ENCODE results near the gene NEURL1B. TPM values are rescaled to one million over a fixed set of nuclear protein-coding genes. Genes with fewer than 3 reads are reported as not detected.

NEURL1B gene
- total and polyA plus RNA-seq, 2 experiments from 2014 or later, result 0.65 to 5.8 TPM

- Histone ChIP-seq H2AFZ (no peak overlapping the region), H3K27ac (no peak overlapping the region), H3K27me3 (peaks cover 15% of the 10 kb centered on the region), H3K79me2 (no peaks in the 10 kb centered on the region), H3K36me3 (replicated peaks; ENCODE audit: insufficient read depth, low read depth) (no peaks in the 10 kb centered on the region), H3K9me2 (replicated peaks; ENCODE audit: insufficient read depth) (no peaks in the 10 kb centered on the region), H3K9me3 (ENCODE audit: low read depth) (no peaks in the 10 kb centered on the region), H3K4me1 (ENCODE audit: insufficient read depth) (peaks cover 11% of the 10 kb centered on the region), H4K20me1 (ENCODE audit: insufficient read depth, poor library complexity, severe bottlenecking) (no peaks in the 10 kb centered on the region), H3K4me3 (no peak overlapping the region), H3K4me2 (no peak overlapping the region)
- 96% methylated on average over 10 of the region's 10 CpGs for WGBS (ENCODE audit: low lambda C conversion rate, missing lambda C conversion rate)
- DNase-seq (ENCODE audit: low spot score), result no peak
- TF ChIP-seq, protein P1, sequence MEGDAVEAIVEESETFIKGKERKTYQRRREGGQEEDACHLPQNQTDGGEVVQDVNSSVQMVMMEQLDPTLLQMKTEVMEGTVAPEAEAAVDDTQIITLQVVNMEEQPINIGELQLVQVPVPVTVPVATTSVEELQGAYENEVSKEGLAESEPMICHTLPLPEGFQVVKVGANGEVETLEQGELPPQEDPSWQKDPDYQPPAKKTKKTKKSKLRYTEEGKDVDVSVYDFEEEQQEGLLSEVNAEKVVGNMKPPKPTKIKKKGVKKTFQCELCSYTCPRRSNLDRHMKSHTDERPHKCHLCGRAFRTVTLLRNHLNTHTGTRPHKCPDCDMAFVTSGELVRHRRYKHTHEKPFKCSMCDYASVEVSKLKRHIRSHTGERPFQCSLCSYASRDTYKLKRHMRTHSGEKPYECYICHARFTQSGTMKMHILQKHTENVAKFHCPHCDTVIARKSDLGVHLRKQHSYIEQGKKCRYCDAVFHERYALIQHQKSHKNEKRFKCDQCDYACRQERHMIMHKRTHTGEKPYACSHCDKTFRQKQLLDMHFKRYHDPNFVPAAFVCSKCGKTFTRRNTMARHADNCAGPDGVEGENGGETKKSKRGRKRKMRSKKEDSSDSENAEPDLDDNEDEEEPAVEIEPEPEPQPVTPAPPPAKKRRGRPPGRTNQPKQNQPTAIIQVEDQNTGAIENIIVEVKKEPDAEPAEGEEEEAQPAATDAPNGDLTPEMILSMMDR (IDR thresholded peaks at IDR 0.05; ENCODE audit: poor library complexity), result no peak
- TF ChIP-seq EZH2phosphoT487 (IDR thresholded peaks at IDR 0.05; ENCODE audit: low read depth, severe bottlenecking, unreplicated experiment) (no peak), EZH2 (IDR thresholded peaks at IDR 0.05; ENCODE audit: borderline replicate concordance) (no peak)
Observed at GRCh38 chr5:172686111-172686510, 45.0 kb downstream of the NEURL1B start.

DNA sequence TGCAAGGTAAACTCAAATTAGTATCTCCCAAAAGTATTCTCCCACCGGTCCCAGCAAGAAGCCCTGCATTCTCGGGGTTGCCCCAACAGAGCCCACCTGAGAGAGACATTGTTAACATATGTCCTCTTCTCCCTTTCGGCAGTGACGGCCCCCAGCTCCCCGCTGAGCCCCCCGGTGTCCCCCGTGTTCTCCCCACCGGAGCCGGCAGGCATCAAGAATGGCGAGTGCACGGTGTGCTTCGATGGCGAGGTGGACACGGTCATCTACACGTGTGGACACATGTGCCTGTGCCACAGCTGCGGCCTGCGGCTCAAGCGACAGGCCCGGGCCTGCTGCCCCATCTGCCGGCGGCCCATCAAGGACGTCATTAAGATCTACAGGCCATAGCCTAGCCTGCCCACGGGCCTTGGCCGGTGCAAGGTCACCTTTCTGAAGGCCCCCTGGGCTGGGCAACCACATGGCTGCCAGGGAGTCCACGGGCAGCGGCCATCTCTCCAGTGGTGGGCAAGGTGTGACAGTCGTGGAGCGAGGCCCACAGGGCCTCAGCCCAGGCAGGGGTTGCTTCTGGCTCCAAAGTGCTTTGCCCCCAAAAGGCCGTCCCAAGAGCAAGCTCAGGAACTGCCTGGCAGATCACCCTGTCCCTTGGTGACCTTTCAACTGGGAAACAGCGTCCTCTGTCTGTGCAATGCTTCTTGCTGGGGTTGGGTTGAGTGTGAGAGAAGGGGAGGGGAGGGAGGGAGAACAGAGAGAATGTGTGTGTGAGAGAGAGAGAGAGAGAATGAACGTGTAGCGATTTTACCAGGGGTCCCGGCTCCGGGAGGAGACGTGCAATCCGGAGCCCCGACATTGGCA, 45.7 kb downstream of the NEURL1B start:
- H3K27me3 ChIP-seq, result peaks cover 15% of the 10 kb centered on the region
- TF ChIP-seq EZH2 (IDR thresholded peaks at IDR 0.05; ENCODE audit: borderline replicate concordance), result no peak
- TF ChIP-seq, protein P1 (IDR thresholded peaks at IDR 0.05; ENCODE audit: poor library complexity), result no peak
- TF ChIP-seq EZH2phosphoT487 (IDR thresholded peaks at IDR 0.05; ENCODE audit: low read depth, severe bottlenecking, unreplicated experiment), result no peak
- H3K9me2 ChIP-seq (replicated peaks; ENCODE audit: insufficient read depth), result no peaks in the 10 kb centered on the region
- H3K79me2 ChIP-seq, result no peaks in the 10 kb centered on the region
- no peaks in the 10 kb centered on the region for H3K36me3 ChIP-seq (replicated peaks; ENCODE audit: insufficient read depth, low read depth)
- H3K4me1 ChIP-seq (ENCODE audit: insufficient read depth), result peaks cover 11% of the 10 kb centered on the region
- no peak overlapping the region for H3K27ac ChIP-seq
- H3K9me3 ChIP-seq (ENCODE audit: low read depth), result no peaks in the 10 kb centered on the region
- H3K4me3 ChIP-seq, result no peak overlapping the region
- no peak for DNase-seq (ENCODE audit: low spot score)
- no peak overlapping the region for H2AFZ ChIP-seq
- no peaks in the 10 kb centered on the region for H4K20me1 ChIP-seq (ENCODE audit: insufficient read depth, poor library complexity, severe bottlenecking)
- 98% methylated on average over 30 of the region's 37 CpGs for WGBS (ENCODE audit: low lambda C conversion rate, missing lambda C conversion rate)
- H3K4me2 ChIP-seq, result no peak overlapping the region

GRCh38 chr5:172687940-172688339, 46.9 kb downstream of the NEURL1B start:
- Histone ChIP-seq H2AFZ (no peak overlapping the region), H3K79me2 (no peaks in the 10 kb centered on the region), H3K4me3 (no peak overlapping the region), H3K27me3 (peaks cover 9% of the 10 kb centered on the region), H3K36me3 (replicated peaks; ENCODE audit: insufficient read depth, low read depth) (no peaks in the 10 kb centered on the region), H3K9me2 (replicated peaks; ENCODE audit: insufficient read depth) (no peaks in the 10 kb centered on the region), H3K4me1 (ENCODE audit: insufficient read depth) (peaks cover 16% of the 10 kb centered on the region), H3K27ac (peak overlapping the region; percentile 55), H3K9me3 (ENCODE audit: low read depth) (no peaks in the 10 kb centered on the region), H3K4me2 (no peak overlapping the region), H4K20me1 (ENCODE audit: insufficient read depth, poor library complexity, severe bottlenecking) (no peaks in the 10 kb centered on the region)
- TF ChIP-seq EZH2phosphoT487 (IDR thresholded peaks at IDR 0.05; ENCODE audit: low read depth, severe bottlenecking, unreplicated experiment) (no peak), EZH2 (IDR thresholded peaks at IDR 0.05; ENCODE audit: borderline replicate concordance) (no peak)
- TF ChIP-seq, protein P1 (IDR thresholded peaks at IDR 0.05; ENCODE audit: poor library complexity), result no peak
- WGBS (ENCODE audit: low lambda C conversion rate, missing lambda C conversion rate), result 80% methylated on average over 4 of the region's 4 CpGs
- no peak for DNase-seq (ENCODE audit: low spot score)

Data from hepatocyte (in vitro differentiated cells).